Measurements from ENCODE around the gene TTN.
"Not testable (repeated sequence)": the region's sequence is repeated elsewhere in the genome, so short reads cannot be mapped to it uniquely, and the experiment has no call there.

TTN gene

GRCh38 chr2:178529194-178529593 lies 278.0 kb downstream of the TTN start:
- DNase-seq = no peak

GRCh38 chr2:178528647-178529046 lies 278.6 kb downstream of the TTN start:
- no peak for DNase-seq

- DNase-seq = no peak
Measured at GRCh38 chr2:178527592-178527991, 279.6 kb downstream of the TTN start.

GRCh38 chr2:178526256-178526655 lies 281.0 kb downstream of the TTN start:
- DNase-seq = no peak

GRCh38 chr2:178525460-178525859 lies 281.8 kb downstream of the TTN start:
- DNase-seq = not testable (repeated sequence)

- DNase-seq = not testable (repeated sequence)
Measured at GRCh38 chr2:178525010-178525409, 282.2 kb downstream of the TTN start.

GRCh38 chr2:178523596-178524134 lies 283.6 kb downstream of the TTN start:
- no peak for DNase-seq

- DNase-seq = peak; percentile 68
Measured at GRCh38 chr2:178522950-178523595, 284.1 kb downstream of the TTN start.

- DNase-seq = no peak
Measured at GRCh38 chr2:178521304-178522150, 285.7 kb downstream of the TTN start.

GRCh38 chr2:178517496-178517895 lies 289.7 kb downstream of the TTN start:
- no peak for DNase-seq

GRCh38 chr2:178514664-178515063 lies 292.6 kb downstream of the TTN start:
- DNase-seq = no peak

GRCh38 chr2:178513876-178514275 lies 293.3 kb downstream of the TTN start:
- no peak for DNase-seq

- no peak for DNase-seq
Measured at GRCh38 chr2:178512484-178512883, 294.7 kb downstream of the TTN start.

- DNase-seq = no peak
Measured at GRCh38 chr2:178510384-178510783, 296.8 kb downstream of the TTN start.

GRCh38 chr2:178508646-178509045 lies 298.6 kb downstream of the TTN start:
- DNase-seq = no peak

- DNase-seq = no peak
Measured at GRCh38 chr2:178506949-178507348, 300.3 kb downstream of the TTN start.

GRCh38 chr2:178506524-178506923 lies 300.7 kb downstream of the TTN start:
- no peak for DNase-seq

- no peak for DNase-seq
Measured at GRCh38 chr2:178506101-178506500, 301.1 kb downstream of the TTN start.

GRCh38 chr2:178502751-178503150 lies 304.5 kb downstream of the TTN start:
- DNase-seq = no peak

- no peak for DNase-seq
Measured at GRCh38 chr2:178499640-178500039, 307.6 kb downstream of the TTN start.

- no peak for DNase-seq
Measured at GRCh38 chr2:178498137-178498536, 309.1 kb downstream of the TTN start.

GRCh38 chr2:178496049-178496448 lies 311.2 kb downstream of the TTN start:
- DNase-seq = no peak

GRCh38 chr2:178491612-178492011 lies 315.6 kb downstream of the TTN start:
- no peak for DNase-seq

- no peak for DNase-seq
Measured at GRCh38 chr2:178485356-178485755, 321.9 kb downstream of the TTN start.

All from right kidney (tissue), 1 donor.